K562 (cell line): ENCODE data around the gene PPOX. TPM values are rescaled to one million over a fixed set of nuclear protein-coding genes. Genes with fewer than 3 reads are reported as not detected.

Source experiments
- MIER1 ChIP-seq: fragments of 450-650 bp; IDR thresholded peaks from 2 replicates; pipeline ENCODE4 v1.6.1; 2016; ENCODE audit warnings: antibody characterized with exemption, mild to moderate bottlenecking, low read depth
- MTA1 ChIP-seq: fragments of 450-650 bp; IDR thresholded peaks from 2 replicates; pipeline ENCODE4 v1.6.1; 2017; ENCODE audit warnings: borderline replicate concordance
- PRPF4 ChIP-seq: fragments of 200-400 bp; formaldehyde crosslinking; IDR thresholded peaks from one replicate; pipeline ENCODE4 v1.6.1; 2017; ENCODE audit warnings: low read length, low read depth, mild to moderate bottlenecking; ENCODE audit not compliant: insufficient read depth, poor library complexity, severe bottlenecking
- SIX5 ChIP-seq, 2 experiments: IDR thresholded peaks; 2 replicates each; pipeline ENCODE4 v1.6.1; 2011; ENCODE audit warnings: low read length in 2 of 2, borderline replicate concordance in 1 of 2, low read depth in 1 of 2, mild to moderate bottlenecking in 1 of 2, moderate library complexity in 1 of 2; ENCODE audit not compliant: insufficient read depth in 1 of 2
- ZNF224 ChIP-seq: sonication (generic); formaldehyde crosslinking; IDR thresholded peaks from 2 replicates; pipeline ENCODE4 v1.8.0; 2022; ENCODE audit warnings: mild to moderate bottlenecking, missing genetic modification reagents
- ZNF76 ChIP-seq: fragments of 250-450 bp; sonication (Bioruptor Pico); IDR thresholded peaks from 2 replicates; pipeline ENCODE4 v1.4.0; 2020; ENCODE audit warnings: mild to moderate bottlenecking, moderate library complexity, borderline replicate concordance
- ZNF764 ChIP-seq: fragments of 250-450 bp; sonication (Bioruptor Pico); IDR thresholded peaks from 2 replicates; pipeline ENCODE4 v1.4.0; 2020; ENCODE audit warnings: low read depth, mild to moderate bottlenecking, moderate library complexity
- polyA plus RNA-seq, 8 experiments: library from polyadenylated mRNA; depleted of rRNA in 4 of 8; stranded (reverse) in 5 of 8; unstranded in 3 of 8; fragments of >200 nt; fragmentation: Nextera tagmentation in 2 of 8; fragmentation: Illumina TruSeq in 1 of 8; extraction: Ambion mirVana in 2 of 8; extraction: Trizol in 1 of 8; gene quantifications; 2 replicates each; pipeline versions ENCODE4 v1.2.1 to v1.2.3, GENCODE V29; 2011 to 2014; ENCODE audit warnings: inconsistent platforms in 1 of 8, missing spikeins in 1 of 8
- total RNA-seq, 7 experiments: library from RNA; depleted of rRNA in 6 of 7; stranded (reverse); fragments of >200 nt in 6 of 7; fragmentation: Illumina TruSeq in 2 of 7; extraction: Trizol in 2 of 7; gene quantifications; 2 replicates each; pipeline versions ENCODE4 v1.2.1 to v1.2.3, GENCODE V29; 2011 to 2021; ENCODE audit warnings: low replicate concordance in 1 of 7
- TF ChIP-seq, protein P1 (sequence below), 3 experiments: fragments of 200-800 bp in 1 of 3; fragments of 250-450 bp in 1 of 3; fragments of 450-650 bp in 1 of 3; sonication (Bioruptor Pico) in 1 of 3; sonication (Bioruptor generic) in 1 of 3; formaldehyde crosslinking in 1 of 3; IDR thresholded peaks; 2 replicates each; pipeline versions ENCODE4 v1.6.1 to v1.8.0; 2016 to 2022; ENCODE audit warnings: mild to moderate bottlenecking in 2 of 3, missing genetic modification characterization in 2 of 3, missing compliant biosample characterization in 1 of 3, moderate library complexity in 1 of 3
- TF ChIP-seq, protein P2 (sequence below), 2 experiments: fragments of 450-650 bp; conservative IDR thresholded peaks; 2 replicates each; pipeline ENCODE4 v1.6.1; 2017; ENCODE audit warnings: mild to moderate bottlenecking in 2 of 2, moderate library complexity in 2 of 2
- TF ChIP-seq, protein P3 (sequence below): fragments of 250-450 bp; sonication (Bioruptor Pico); IDR thresholded peaks from 2 replicates; pipeline ENCODE4 v1.4.0; 2020; ENCODE audit warnings: mild to moderate bottlenecking, moderate library complexity, borderline replicate concordance
- TF ChIP-seq, protein P4 (sequence below), 2 experiments: IDR thresholded peaks; 2 replicates each; pipeline ENCODE4 v1.6.1; 2012; ENCODE audit warnings: improper control_type of control experiment in 2 of 2, low read depth in 2 of 2, low read length in 2 of 2, borderline replicate concordance in 1 of 2
- TF ChIP-seq, protein P5 (sequence below): conservative IDR thresholded peaks from 2 replicates; pipeline ENCODE4 v1.6.1; 2011; ENCODE audit warnings: low read depth, mild to moderate bottlenecking, low read length; ENCODE audit not compliant: control insufficient read depth

PPOX gene
- total and polyA plus RNA-seq, 9 of the 15 experiments (the other 6 are each of a cell fraction or from before 2014, with no cell fraction given): 17.0 to 57.1 (median 38.9) TPM

DNA sequence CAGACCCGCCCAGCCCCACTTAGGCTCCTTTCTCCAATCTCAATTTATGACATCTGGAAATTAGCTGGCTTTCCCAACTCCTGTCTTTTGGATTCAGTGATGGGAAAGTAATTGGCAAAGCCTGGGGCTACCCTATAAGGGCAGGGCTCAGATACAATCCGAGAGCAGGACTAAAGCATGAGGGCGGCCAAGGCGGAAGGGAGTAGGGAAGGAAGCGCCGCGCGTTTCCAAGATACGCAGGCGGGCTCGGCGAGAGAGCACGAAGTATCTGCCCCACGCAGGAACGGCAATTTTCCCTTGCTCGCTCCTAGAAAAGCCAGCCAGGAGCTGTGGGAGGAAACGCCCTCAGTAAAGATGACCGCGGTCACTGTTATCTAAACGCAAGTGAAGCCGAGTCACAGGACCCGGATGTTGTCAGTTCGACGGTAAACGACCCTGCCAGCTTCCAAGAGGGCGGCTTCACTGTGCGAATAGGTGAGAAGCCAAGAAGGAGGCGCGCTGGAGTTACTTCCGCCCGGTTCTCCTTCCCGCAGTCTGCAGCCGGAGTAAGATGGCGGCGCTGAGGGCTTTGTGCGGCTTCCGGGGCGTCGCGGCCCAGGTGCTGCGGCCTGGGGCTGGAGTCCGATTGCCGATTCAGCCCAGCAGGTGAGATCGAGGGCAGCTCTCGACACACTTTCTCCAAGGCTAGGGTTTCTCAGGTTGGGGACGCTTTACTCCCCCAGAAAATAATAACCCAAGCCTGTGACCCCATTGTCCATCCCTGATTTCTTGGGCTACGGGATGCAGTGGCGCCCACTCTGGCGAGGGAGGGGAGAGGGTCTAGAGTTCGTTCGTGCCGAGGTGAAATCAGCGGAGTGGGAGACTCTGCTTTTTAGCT is 35.8 kb downstream of the PPOX start, which contains the start of gene NDUFS2 (continued):
- TF ChIP-seq ZNF764 (0 out of 2 replicates have a peak, but pooled peaks have one; percentile 61), ZNF224 (CRISPR knock-in tag) (no peak), ZNF76 (CRISPR knock-in tag) (no peak), MIER1 (no peak), SIX5 (IDR thresholded peaks at IDR 0.05; ENCODE audit: borderline replicate concordance in 1 of 2, insufficient read depth in 1 of 2, low read depth in 1 of 2, low read length in 2 of 2) (peak; percentile 82 to 88), PRPF4 (no peak), MTA1 (0 out of 2 replicates have a peak, but pooled peaks have one; percentile 14)
- TF ChIP-seq, protein P1, sequence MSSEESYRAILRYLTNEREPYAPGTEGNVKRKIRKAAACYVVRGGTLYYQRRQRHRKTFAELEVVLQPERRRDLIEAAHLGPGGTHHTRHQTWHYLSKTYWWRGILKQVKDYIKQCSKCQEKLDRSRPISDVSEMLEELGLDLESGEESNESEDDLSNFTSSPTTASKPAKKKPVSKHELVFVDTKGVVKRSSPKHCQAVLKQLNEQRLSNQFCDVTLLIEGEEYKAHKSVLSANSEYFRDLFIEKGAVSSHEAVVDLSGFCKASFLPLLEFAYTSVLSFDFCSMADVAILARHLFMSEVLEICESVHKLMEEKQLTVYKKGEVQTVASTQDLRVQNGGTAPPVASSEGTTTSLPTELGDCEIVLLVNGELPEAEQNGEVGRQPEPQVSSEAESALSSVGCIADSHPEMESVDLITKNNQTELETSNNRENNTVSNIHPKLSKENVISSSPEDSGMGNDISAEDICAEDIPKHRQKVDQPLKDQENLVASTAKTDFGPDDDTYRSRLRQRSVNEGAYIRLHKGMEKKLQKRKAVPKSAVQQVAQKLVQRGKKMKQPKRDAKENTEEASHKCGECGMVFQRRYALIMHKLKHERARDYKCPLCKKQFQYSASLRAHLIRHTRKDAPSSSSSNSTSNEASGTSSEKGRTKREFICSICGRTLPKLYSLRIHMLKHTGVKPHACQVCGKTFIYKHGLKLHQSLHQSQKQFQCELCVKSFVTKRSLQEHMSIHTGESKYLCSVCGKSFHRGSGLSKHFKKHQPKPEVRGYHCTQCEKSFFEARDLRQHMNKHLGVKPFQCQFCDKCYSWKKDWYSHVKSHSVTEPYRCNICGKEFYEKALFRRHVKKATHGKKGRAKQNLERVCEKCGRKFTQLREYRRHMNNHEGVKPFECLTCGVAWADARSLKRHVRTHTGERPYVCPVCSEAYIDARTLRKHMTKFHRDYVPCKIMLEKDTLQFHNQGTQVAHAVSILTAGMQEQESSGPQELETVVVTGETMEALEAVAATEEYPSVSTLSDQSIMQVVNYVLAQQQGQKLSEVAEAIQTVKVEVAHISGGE (CRISPR knock-in tag; IDR thresholded peaks at IDR 0.05): peak in 2 of 3 experiments; percentile 16 to 86; a peak in 2 of 6 replicates
- TF ChIP-seq, protein P2, sequence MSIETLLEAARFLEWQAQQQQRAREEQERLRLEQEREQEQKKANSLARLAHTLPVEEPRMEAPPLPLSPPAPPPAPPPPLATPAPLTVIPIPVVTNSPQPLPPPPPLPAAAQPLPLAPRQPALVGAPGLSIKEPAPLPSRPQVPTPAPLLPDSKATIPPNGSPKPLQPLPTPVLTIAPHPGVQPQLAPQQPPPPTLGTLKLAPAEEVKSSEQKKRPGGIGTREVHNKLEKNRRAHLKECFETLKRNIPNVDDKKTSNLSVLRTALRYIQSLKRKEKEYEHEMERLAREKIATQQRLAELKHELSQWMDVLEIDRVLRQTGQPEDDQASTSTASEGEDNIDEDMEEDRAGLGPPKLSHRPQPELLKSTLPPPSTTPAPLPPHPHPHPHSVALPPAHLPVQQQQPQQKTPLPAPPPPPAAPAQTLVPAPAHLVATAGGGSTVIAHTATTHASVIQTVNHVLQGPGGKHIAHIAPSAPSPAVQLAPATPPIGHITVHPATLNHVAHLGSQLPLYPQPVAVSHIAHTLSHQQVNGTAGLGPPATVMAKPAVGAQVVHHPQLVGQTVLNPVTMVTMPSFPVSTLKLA (conservative IDR thresholded peaks at IDR 0.05): peak; percentile 49 to 75
- TF ChIP-seq, protein P3, sequence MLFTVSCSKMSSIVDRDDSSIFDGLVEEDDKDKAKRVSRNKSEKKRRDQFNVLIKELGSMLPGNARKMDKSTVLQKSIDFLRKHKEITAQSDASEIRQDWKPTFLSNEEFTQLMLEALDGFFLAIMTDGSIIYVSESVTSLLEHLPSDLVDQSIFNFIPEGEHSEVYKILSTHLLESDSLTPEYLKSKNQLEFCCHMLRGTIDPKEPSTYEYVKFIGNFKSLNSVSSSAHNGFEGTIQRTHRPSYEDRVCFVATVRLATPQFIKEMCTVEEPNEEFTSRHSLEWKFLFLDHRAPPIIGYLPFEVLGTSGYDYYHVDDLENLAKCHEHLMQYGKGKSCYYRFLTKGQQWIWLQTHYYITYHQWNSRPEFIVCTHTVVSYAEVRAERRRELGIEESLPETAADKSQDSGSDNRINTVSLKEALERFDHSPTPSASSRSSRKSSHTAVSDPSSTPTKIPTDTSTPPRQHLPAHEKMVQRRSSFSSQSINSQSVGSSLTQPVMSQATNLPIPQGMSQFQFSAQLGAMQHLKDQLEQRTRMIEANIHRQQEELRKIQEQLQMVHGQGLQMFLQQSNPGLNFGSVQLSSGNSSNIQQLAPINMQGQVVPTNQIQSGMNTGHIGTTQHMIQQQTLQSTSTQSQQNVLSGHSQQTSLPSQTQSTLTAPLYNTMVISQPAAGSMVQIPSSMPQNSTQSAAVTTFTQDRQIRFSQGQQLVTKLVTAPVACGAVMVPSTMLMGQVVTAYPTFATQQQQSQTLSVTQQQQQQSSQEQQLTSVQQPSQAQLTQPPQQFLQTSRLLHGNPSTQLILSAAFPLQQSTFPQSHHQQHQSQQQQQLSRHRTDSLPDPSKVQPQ (CRISPR knock-in tag): no peak
- TF ChIP-seq, protein P4, sequence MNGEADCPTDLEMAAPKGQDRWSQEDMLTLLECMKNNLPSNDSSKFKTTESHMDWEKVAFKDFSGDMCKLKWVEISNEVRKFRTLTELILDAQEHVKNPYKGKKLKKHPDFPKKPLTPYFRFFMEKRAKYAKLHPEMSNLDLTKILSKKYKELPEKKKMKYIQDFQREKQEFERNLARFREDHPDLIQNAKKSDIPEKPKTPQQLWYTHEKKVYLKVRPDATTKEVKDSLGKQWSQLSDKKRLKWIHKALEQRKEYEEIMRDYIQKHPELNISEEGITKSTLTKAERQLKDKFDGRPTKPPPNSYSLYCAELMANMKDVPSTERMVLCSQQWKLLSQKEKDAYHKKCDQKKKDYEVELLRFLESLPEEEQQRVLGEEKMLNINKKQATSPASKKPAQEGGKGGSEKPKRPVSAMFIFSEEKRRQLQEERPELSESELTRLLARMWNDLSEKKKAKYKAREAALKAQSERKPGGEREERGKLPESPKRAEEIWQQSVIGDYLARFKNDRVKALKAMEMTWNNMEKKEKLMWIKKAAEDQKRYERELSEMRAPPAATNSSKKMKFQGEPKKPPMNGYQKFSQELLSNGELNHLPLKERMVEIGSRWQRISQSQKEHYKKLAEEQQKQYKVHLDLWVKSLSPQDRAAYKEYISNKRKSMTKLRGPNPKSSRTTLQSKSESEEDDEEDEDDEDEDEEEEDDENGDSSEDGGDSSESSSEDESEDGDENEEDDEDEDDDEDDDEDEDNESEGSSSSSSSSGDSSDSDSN (IDR thresholded peaks at IDR 0.05; ENCODE audit: borderline replicate concordance in 1 of 2, low read depth in 2 of 2, low read length in 2 of 2): no peak
- TF ChIP-seq, protein P5, sequence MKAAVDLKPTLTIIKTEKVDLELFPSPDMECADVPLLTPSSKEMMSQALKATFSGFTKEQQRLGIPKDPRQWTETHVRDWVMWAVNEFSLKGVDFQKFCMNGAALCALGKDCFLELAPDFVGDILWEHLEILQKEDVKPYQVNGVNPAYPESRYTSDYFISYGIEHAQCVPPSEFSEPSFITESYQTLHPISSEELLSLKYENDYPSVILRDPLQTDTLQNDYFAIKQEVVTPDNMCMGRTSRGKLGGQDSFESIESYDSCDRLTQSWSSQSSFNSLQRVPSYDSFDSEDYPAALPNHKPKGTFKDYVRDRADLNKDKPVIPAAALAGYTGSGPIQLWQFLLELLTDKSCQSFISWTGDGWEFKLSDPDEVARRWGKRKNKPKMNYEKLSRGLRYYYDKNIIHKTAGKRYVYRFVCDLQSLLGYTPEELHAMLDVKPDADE: peak; percentile 95
